ENCODE measurements around the gene TTC4.
"Not testable (repeated sequence)": the region's sequence is repeated elsewhere in the genome, so short reads cannot be mapped to it uniquely, and the experiment has no call there.

TTC4 gene

DNA sequence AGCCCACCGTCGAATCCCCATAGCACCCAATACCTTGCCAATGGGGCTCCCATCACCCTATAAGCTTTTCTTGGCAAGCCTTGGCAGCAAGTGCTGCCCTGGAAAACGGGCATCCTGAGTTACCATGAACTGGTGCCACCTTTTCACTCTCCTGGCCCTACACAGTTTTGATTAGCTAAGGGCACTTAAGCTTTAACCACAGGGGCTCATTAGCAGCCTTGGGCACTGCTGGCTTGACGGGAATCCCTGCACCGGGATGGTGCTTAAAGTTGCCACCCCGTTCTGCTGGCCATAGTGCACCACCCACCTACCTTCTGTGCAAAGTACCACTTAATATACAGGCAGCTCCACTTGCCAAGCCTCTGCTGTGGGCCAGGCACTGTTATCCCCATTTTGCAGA, 34.9 kb downstream of the TTC4 start:
- DNase-seq (ENCODE audit: low spot score): no peak

DNA sequence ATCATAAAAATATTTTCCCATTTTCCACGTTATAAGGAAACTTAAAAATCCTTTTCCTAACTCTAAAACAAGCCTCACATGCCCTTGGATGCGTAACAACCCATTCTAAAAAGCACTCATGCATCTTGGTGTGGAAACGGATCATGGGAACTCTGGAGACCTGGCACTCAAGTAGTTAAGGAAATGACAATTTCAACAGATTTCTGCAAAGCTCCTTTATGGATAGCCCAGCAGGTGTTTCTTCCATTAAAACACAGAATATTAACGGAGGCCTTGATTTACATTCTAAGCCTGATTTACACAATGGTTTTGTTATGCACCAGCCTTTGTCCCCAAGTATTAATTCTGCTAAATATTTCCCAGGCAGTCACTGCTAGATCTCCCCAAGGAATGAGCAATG, 35.8 kb downstream of the TTC4 start:
- no peak for DNase-seq (ENCODE audit: low spot score)

DNA sequence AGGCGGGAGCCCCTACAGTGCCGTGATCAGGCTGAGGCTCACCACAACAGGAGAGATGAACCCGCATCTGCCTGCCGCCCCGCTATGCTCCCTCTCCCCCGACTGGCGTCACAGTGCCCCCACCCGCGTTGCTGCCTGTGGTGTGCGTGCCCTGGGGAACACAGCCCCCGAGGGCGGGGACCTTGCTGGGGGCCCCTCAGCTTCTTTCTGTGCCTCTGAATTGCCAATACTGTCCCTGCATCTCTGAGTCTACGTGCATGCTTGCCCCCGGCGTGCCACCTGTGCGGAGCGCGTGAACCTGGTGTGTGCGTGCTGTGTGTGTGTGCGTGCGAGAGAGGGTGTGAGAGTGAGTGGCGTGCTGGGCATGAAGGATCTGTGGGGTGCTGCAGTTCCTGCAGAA, 38.4 kb downstream of the TTC4 start:
- DNase-seq (ENCODE audit: low spot score): no peak

DNA sequence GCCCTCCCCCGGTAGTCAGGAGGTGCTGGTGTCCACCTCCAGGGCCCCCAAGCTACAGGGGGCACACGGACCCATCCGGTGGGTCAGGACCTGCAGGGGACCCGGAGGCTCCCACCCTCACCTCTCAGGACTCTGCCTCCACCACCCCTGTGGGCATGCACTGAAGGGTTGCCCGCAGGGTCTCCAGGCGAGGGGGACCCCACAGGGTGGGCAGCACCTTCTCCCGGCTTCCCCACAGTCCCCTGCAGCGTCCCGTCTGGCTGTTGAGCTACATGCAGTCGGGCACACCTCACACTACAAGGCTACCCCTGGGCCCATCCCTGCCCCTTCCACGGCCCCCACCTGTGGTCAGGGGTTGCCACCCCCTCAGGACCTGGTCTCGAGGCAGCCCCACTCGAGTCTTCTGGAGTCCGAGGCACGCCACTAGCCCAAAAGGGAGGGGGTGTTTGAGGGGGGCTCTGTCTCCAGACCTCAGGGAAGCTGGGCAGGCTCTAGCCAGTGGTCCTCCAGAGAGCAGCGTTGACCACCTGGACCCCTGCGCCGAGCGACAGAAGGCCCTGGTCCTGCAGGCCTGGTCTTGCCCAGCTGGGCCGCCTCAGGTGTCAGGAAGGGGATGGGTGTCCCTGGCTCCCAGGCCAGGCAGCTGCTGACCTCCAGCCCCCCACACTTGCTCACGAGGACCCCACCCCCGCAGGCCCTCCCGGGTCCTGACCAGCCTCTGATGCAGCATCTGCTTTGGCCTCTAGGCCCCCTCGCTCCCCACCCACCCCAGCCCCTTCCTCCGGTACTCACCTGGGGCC, 39.0 kb downstream of the TTC4 start:
- DNase-seq (ENCODE audit: low spot score): no peak

DNA sequence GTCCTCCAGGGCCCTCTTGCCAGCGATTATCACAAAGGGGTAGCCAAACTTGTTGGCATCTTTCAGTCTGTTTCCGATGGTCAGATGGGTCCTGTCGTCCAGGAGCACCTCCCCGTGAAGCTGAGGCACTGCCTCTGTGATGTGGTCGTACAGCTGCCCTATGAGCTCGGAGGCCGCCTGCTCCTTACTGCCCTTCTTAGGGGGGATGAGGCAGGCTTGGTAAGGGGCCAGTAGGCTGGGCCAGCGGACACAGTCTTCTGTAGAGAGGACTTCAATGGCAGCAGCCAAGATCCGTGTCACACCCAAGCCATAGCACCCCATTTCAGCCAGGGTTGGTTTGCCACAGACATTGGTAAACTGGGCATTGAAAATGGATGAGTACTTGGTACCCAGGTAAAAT, 42.2 kb downstream of the TTC4 start:
- DNase-seq (ENCODE audit: low spot score): no peak

DNA sequence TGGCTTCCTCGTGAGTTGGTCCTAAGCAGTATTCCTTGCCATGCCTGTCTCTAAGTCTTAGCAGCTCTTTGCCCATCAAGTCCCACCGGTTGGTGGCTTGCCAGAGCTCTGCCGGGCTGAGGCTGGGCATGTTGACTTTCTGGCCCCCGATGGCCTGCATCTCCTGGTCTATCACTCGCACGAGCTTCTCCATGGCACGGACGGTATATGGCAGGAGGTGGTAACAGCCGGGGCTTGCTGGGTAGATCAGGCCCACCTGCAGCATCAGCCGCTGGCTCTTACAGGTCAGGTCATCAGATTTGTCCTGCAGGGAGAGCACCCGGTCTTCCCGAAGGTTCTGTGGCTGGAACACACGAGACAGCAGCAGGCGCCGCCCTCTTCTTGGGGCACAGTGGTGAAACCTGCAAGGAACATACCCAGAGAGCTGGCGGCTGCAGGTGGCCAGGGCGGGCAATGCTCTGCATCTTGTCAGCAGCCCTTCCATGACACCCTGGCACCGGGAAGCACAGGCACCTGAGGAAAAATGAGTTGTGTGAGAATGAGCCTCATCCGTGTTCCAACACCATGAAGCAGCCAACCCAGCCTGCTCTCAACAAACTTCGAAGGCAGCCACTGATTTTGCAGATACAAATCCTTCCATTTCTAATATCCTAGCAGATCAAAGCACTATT, 43.2 kb downstream of the TTC4 start:
- DNase-seq (ENCODE audit: low spot score): no peak

DNA sequence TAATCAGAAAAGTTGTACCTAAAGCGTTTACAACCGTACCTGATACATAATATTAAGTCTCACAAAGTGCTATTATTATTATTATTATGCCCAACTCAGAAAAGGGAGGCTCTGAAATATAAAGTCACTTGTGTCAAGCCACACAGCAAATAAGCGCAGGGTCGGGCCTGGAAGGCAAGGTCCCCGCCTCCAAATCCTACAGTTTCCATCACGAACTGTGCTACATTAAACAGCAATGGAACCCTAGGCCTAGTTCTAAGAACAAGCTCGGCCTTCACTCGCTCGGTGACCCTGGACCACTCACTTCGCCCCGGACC, 48.1 kb downstream of the TTC4 start:
- peak; percentile 40 for DNase-seq (ENCODE audit: low spot score)

DNA sequence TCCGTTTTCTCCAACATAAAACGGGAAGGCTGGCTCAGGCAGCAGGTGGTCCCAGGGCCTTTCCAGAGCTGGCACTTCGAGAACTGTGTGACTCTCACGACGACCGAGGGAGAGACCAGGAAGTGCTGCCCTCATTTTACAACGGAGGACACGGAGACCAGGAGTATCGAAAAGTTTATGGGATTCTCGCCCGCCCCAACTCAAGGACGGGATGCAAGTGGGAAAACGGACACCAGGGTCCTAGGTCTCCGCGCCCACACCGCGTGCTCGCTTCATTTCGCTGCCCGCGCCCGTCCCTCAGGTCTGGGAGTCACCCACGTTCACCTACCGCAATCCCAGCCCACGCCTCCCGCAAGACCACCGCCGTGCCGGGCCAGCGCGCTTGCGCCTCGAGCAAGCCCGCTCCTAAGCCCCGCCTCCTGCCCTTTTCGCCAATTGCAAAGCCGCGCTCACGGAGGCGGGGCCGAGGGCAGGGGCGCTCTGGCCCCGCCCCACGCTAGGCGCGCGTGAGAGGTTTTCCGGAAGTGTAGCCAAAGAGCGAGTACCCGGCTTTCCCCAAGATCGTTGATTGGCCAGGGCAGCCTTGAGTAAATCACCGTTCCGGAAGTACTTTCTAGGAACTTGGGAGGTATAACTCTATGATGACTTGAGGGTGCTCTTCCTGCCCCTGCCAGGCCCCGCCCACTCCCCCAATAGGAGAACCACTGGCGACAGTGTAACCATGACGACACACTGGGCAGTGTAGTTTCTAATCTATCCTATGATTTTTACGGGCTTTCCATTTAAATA, 48.7 kb downstream of the TTC4 start, which contains the start of gene PARS2:
TSS of gene PARS2 (minus strand) at position 391 of the 789 bp plus-strand sequence. CDS start 5,362 bp downstream, outside the sequence.
- DNase-seq (ENCODE audit: low spot score): peak; percentile 100

DNA sequence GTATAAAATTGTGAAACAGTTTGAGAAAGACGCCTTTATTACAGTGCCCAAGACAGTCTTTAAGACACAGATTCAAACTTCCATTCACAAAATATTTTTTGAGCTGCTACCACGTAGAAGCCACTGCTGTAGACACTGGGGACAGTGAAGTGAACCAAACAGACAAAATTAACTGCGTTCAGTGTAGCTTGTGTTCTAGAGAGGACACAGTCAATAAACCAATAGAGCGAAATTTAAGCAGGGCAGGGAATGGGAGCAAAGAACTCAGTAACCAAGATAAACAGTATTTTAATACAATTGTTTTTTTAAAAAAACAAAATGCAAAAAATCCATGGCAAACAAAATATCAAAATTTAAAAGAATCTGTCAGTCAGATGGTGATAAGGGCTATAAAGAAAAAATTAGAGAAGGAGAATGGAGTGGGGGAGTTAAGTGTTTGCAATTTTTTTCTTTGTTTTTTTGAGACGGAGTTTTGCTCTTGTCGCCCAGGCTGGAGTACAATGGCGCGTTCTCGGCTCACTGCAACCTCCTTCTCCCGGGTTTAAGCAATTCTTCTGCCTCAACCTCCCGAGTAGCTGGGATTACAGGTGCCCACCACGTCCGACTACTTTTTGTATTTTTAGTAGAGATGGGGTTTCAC, 49.4 kb downstream of the TTC4 start:
- no peak for DNase-seq (ENCODE audit: low spot score)

DNA sequence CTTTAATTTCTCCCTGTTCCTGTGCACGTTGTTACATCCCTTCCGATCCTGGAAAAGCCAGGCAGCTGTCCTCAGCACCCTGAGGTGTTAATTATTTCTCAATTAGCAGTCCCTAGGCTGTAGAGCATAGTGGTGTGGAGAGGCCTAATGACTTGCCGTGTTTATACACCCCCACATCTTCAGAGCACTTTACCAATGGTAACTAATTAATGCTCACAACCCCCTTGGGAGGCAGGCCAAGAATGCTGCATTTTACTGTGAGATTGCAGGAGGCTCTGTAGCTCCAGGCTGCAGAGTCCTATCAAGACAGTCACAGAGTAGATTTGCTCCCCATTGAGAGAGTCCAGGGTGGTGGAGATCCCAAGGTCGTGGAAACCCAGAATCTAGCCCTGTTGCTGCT, 51.1 kb downstream of the TTC4 start:
- DNase-seq (ENCODE audit: low spot score): no peak

DNA sequence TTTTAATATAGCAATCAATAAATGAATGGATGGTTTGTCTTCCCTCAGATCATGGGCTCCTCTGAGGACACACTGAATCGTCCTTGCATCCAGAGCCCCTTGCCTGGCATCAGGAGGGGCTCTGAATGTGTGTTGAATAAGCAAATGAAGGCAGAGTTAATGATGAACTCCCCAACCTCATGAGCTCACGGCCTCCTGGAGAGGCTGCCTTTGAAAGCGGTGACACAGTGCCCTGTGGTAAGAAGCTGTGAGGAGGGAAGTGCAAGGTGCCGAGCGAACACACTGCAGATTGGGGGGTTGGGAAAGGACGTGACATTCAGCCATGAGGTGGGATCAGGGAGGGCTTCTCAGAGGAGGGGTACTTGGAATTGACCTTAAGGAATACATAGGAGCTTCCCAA, 51.9 kb downstream of the TTC4 start:
- no peak for DNase-seq (ENCODE audit: low spot score)

DNA sequence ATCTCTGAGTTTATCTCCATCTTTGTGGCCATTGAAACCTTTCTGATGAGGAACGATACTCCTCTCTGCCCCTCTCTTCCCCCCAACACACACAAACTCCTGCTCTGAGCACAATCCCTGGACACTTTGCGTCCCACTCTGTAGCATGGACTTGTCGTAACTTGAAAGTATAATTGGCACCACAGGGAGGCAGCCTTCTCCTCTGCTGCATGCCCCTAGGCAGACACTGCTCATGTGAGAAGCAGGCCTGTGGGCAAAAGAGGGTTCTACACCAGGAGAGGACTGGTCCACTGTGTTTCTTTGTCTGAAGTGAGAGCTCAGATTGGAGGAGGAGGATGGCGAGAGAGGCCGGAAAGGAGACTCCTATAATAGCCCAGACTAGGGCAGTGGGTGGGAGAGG, 52.4 kb downstream of the TTC4 start:
- peak; percentile 30 for DNase-seq (ENCODE audit: low spot score)

DNA sequence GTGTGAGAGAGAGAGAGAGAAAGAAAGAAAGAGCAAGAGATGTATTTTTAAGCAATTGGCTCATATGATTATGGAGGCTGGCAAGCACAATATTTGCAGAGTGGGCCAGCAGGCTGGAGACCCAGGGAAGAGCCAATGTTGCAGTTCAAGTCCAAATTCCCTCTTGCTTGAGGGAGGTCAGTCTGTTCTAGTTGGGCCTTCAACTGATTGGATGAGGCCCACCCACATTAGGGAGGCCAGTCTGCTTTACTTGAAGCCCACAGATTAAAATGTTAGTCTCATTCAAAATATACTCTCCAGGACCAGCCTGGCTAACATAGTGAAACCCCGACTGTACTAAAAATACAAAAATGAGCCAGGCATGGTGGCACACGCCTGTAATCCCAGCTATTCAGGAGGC, 57.3 kb downstream of the TTC4 start:
- no peak for DNase-seq (ENCODE audit: low spot score)

DNA sequence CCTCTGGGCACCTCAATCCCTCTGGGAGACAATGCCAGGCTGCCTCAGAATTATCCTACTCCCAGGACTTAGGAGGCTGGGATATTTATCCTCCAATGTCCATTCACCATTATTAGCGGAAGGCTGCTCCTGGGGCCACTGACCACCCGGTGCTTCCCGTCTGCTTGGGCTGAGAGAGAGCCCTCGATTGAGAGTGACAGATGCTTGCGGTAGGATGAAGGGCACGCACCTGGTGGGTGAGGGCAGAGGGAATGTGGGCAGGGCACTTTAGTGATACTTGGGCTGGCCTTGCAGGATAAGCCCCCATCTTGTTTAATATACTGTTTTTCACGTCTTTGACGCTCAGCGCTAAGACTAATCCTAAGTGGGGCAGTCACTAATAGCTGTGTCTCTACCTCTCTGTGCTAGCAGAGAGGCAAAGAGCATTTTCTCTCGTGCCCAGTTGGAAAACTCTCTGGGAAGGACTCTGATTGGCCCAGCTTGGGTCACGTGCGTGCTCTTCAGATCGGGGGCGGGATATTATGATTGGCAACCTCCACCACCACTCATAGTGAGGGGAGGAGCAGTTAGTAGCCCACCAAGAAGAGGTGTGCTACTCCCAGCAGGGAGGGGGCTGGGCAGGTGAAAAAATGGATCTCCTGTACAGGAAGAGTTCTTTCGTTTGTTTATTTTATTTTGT, 59.3 kb downstream of the TTC4 start:
- peak; percentile 93 for DNase-seq (ENCODE audit: low spot score)

DNA sequence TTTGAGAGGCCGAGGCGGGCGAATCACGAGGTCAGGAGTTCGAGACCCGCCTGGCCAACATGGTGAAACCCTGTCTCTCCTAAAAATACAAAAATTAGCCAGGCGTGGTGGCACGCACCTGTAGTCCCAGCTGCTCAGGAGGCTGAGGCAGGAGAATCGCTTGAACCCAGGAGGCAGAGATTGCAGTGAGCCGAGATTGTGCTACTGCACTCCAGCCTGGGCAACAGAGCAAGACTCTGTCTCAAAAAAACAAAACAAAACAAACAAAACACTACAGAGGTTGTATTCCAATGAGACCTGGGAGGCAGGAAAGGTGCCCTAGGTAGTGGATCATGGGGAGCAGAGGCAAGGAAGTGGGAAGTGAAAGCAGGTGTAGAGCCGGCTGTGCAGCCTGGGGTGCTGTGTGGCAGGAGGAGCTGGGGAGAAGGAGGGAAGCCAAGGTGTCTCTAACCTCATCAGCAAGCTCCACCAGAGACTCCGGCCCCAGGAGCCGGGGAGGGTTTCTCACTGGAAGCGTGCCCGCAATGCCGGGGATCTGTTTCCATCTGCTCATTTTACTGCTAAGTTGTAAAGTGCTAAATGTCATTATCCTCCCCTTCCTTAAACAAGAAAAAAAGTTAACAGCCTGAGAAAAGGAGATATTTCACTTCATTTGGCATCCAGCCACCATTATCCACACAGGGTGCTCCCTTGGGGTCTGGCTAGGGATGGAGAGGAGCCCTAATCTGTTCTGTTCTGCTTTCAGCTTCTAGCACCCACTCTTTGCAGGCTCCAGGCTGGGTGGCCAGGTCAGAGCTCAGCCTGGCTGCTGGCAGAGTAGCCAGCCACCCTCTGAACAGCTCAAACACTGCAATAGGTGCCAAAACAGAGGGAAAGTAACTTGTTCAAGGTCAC, 60.4 kb downstream of the TTC4 start:
- not testable (repeated sequence) for DNase-seq (ENCODE audit: low spot score)

DNA sequence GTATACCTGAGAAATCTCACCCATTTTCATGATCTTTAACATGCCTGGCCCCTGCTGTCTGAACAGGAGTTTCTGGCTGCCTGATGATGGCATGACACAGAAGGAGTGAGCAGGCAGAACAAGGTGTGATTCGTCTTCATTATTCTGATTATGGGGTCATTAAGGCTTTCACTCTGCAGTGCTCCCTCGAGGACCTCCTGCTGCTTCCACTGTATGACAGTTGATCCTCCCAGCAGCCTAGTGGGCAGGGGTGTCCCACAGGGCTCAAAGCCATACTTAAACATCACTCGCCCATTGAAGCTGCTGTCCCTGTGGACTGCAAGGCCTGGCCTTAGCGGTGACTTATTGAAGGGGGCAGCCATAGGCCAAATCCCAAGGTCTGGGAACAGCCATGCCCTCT, 61.4 kb downstream of the TTC4 start:
- no peak for DNase-seq (ENCODE audit: low spot score)

DNA sequence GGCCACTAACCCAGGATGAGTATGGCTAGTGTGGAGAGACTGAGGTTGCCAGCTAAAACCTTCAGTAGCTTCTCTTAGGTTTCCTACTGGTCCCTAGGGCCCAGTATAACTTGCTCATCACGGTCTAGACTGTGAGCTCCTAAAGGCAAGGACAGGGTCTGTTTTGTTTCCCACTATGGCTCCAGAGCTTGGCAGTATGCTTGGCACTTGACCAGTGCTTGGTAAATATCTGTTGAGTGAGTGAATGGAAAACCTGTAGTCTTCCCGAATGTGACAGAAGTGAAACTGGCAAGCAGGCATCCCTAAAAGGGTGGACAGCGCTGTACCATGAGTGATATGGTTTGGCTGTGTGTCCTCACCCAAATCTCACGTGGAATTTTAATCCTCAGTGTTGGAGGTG, 61.8 kb downstream of the TTC4 start:
- DNase-seq (ENCODE audit: low spot score): no peak

DNA sequence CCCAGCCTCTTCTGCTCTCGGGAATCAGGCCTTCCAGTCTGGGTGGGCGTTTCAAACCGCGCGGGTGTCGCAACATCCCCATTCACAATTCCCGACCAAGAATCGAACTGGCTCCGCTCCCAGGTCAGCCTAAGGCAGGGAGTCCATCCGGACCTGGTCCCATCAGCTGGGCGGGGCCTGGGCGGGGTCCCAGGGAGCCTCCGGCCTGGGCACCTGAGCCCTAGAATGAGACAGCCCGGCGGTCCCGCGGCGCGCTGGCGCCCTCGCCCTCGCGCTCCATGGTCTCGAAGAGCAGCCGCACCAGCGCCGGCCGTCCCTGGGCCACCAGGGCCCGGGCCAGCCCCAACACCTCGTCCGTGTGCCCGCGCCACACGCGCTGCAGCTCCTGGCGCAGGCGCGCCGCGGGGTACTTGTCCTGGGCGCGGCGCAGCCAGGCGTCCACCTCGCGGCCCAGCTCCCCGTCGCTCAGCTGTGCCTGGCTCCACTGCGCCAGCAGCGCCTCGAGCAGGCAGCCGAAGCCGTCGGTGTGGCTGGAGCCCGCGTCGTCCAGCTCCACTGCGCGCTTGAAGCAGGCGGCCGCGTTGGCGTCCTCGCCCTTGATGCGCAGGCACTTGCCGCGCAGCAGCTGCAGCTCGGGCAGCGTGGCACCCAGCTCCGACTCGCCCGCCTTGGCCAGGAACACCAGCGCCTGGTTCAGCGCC, 65.5 kb downstream of the TTC4 start:
- DNase-seq (ENCODE audit: low spot score): no peak

DNA sequence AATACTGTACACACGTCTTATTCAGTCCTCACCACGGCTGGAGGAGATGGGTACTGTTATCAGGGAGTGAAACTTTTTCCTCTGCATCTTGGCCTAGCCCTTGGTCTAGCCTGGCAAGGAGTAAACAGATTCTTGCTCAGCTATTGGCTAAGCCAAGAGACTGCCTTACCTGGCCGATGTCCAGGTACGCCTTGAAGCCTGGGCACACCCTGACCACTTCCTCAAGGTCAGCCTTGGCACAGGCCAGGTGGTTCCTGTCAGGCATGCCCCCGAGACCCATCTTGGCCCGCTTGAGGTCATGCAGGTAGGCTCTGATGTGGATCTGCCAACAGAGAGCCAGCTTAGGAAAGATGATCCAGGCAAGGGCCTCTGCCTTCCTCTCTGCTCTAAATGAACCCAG, 66.5 kb downstream of the TTC4 start:
- no peak for DNase-seq (ENCODE audit: low spot score)

DNA sequence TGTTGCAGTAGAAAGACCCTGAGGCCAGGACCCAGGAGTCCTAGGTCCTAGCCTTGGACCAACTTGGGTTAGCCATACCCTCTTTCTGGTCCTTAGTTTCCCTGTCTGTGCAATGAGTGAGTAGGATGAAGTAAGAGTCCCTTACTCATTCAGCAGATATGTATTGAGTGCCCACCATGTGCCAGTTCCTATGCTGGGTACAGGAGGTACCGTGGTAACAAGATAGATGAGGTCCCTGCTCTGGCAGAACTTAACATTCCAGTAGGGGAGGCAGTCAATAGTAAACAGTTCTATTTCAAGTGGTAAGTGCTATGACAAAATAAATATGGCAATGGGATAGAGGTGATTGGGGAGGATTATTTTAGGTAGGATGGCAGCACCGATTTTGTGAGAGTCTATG, 66.9 kb downstream of the TTC4 start:
- no peak for DNase-seq (ENCODE audit: low spot score)

Data from NAMALWA (cell line).